Measurements from ENCODE around the gene HMCN1.
A peak's percentile ranks its signal among the peaks of the same experiment; 100 is the strongest.
"Not testable (repeated sequence)": the region's sequence is repeated elsewhere in the genome, so short reads cannot be mapped to it uniquely, and the experiment has no call there.

Gene HMCN1

GRCh38 chr1:186191511-186191910, 457.3 kb downstream of the HMCN1 start:
- DNase-seq (ENCODE audit: low read depth in 1 of 2, low spot score in 1 of 2) = no peak
- in situ Hi-C loops (cut with HindIII; ENCODE audit: low pct_unique_long_range_greater_than_20kb, low sequenced_read_pairs) = no loop called here
- TF ChIP-seq JUND (IDR thresholded peaks at IDR 0.05; ENCODE audit: low read depth) = no peak

GRCh38 chr1:186193224-186193623, 459.0 kb downstream of the HMCN1 start:
- DNase-seq (ENCODE audit: low read depth in 1 of 2, low spot score in 1 of 2) = no peak
- in situ Hi-C loops (cut with HindIII; ENCODE audit: low pct_unique_long_range_greater_than_20kb, low sequenced_read_pairs) = no loop called here
- TF ChIP-seq JUND (IDR thresholded peaks at IDR 0.05; ENCODE audit: low read depth) = no peak

GRCh38 chr1:186194107-186194756, 460.0 kb downstream of the HMCN1 start:
- TF ChIP-seq JUND (IDR thresholded peaks at IDR 0.05; ENCODE audit: low read depth) = no peak
- no peak for DNase-seq (ENCODE audit: low read depth in 1 of 2, low spot score in 1 of 2)
- in situ Hi-C loops (cut with HindIII; ENCODE audit: low pct_unique_long_range_greater_than_20kb, low sequenced_read_pairs) = no loop called here

GRCh38 chr1:186195377-186195931, 461.3 kb downstream of the HMCN1 start:
- no peak for TF ChIP-seq JUND (IDR thresholded peaks at IDR 0.05; ENCODE audit: low read depth)
- in situ Hi-C loops (cut with HindIII; ENCODE audit: low pct_unique_long_range_greater_than_20kb, low sequenced_read_pairs) = no loop called here
- DNase-seq (ENCODE audit: low read depth in 1 of 2, low spot score in 1 of 2) = no peak

- in situ Hi-C loops (cut with HindIII; ENCODE audit: low pct_unique_long_range_greater_than_20kb, low sequenced_read_pairs) = no loop called here
These were observed 468.1 kb downstream of the HMCN1 start for GRCh38 chr1:186202271-186202764.

GRCh38 chr1:186202776-186203175, 468.6 kb downstream of the HMCN1 start:
- no peak for TF ChIP-seq JUND (IDR thresholded peaks at IDR 0.05; ENCODE audit: low read depth)
- DNase-seq (ENCODE audit: low read depth in 1 of 2, low spot score in 1 of 2) = no peak
- in situ Hi-C loops (cut with HindIII; ENCODE audit: low pct_unique_long_range_greater_than_20kb, low sequenced_read_pairs) = no loop called here

More at GRCh38 chr1:186202271-186202764, 468.1 kb downstream of the HMCN1 start:
- no peak for TF ChIP-seq JUND (IDR thresholded peaks at IDR 0.05; ENCODE audit: low read depth)
- DNase-seq (ENCODE audit: low read depth in 1 of 2, low spot score in 1 of 2) = no peak

- no peak for TF ChIP-seq JUND (IDR thresholded peaks at IDR 0.05; ENCODE audit: low read depth)
- DNase-seq (ENCODE audit: low read depth in 1 of 2, low spot score in 1 of 2) = no peak
- in situ Hi-C loops (cut with HindIII; ENCODE audit: low pct_unique_long_range_greater_than_20kb, low sequenced_read_pairs) = no loop called here
These were observed 471.9 kb downstream of the HMCN1 start for GRCh38 chr1:186206048-186206570.

GRCh38 chr1:186207391-186208085, 473.3 kb downstream of the HMCN1 start:
- TF ChIP-seq JUND (IDR thresholded peaks at IDR 0.05; ENCODE audit: low read depth) = no peak
- in situ Hi-C loops (cut with HindIII; ENCODE audit: low pct_unique_long_range_greater_than_20kb, low sequenced_read_pairs) = no loop called here
- DNase-seq (ENCODE audit: low read depth in 1 of 2, low spot score in 1 of 2) = peak in 1 of 2 experiments; percentile 66

- no peak for DNase-seq (ENCODE audit: low read depth in 1 of 2, low spot score in 1 of 2)
- in situ Hi-C loops (cut with HindIII; ENCODE audit: low pct_unique_long_range_greater_than_20kb, low sequenced_read_pairs) = no loop called here
- no peak for TF ChIP-seq JUND (IDR thresholded peaks at IDR 0.05; ENCODE audit: low read depth)
These were observed 474.4 kb downstream of the HMCN1 start for GRCh38 chr1:186208405-186209129.

GRCh38 chr1:186210258-186210657, 476.1 kb downstream of the HMCN1 start:
- in situ Hi-C loops (cut with HindIII; ENCODE audit: low pct_unique_long_range_greater_than_20kb, low sequenced_read_pairs) = no loop called here
- DNase-seq (ENCODE audit: low read depth in 1 of 2, low spot score in 1 of 2) = no peak

GRCh38 chr1:186211583-186211982, 477.4 kb downstream of the HMCN1 start:
- in situ Hi-C loops (cut with HindIII; ENCODE audit: low pct_unique_long_range_greater_than_20kb, low sequenced_read_pairs); DNase-seq (ENCODE audit: low read depth in 1 of 2, low spot score in 1 of 2): not testable (repeated sequence)

More at GRCh38 chr1:186210258-186210657, 476.1 kb downstream of the HMCN1 start:
- TF ChIP-seq JUND (IDR thresholded peaks at IDR 0.05; ENCODE audit: low read depth) = no peak

- TF ChIP-seq JUND (IDR thresholded peaks at IDR 0.05; ENCODE audit: low read depth) = no peak
- in situ Hi-C loops (cut with HindIII; ENCODE audit: low pct_unique_long_range_greater_than_20kb, low sequenced_read_pairs) = no loop called here
These were observed 478.5 kb downstream of the HMCN1 start for GRCh38 chr1:186212568-186213224.

More at GRCh38 chr1:186212568-186213224, 478.5 kb downstream of the HMCN1 start:
- DNase-seq (ENCODE audit: low read depth in 1 of 2, low spot score in 1 of 2) = peak; percentile 64 to 97

Measured in T47D (cell line).